ENCODE data around the gene MPDU1.
A peak's percentile ranks its signal among the peaks of the same experiment; 100 is the strongest.

Gene MPDU1

GRCh38 chr17:7615265-7615747 is 31.7 kb downstream of the MPDU1 start:
- ATAC-seq (ENCODE audit: insufficient read depth, low read depth) (no peak), DNase-seq (no peak)
- peak overlapping the region; percentile 74 for H3K4me2 ChIP-seq (ENCODE audit: insufficient read depth, low read length)
- H3K9me3 ChIP-seq (ENCODE audit: insufficient read depth, low read length, severe bottlenecking), result no peaks in the 10 kb centered on the region
- H3K9ac ChIP-seq (ENCODE audit: low read depth, low read length), result peak overlapping the region; percentile 61
- H3K27ac ChIP-seq (ENCODE audit: low read length), result peak overlapping the region; percentile 76
- peaks cover 41% of the 10 kb centered on the region for H3K79me2 ChIP-seq (ENCODE audit: insufficient read depth, low read length)
- TF ChIP-seq EZH2 (IDR thresholded peaks at IDR 0.05; ENCODE audit: borderline replicate concordance, low read depth, low read length, severe bottlenecking), result no peak
- TF ChIP-seq, protein P1, sequence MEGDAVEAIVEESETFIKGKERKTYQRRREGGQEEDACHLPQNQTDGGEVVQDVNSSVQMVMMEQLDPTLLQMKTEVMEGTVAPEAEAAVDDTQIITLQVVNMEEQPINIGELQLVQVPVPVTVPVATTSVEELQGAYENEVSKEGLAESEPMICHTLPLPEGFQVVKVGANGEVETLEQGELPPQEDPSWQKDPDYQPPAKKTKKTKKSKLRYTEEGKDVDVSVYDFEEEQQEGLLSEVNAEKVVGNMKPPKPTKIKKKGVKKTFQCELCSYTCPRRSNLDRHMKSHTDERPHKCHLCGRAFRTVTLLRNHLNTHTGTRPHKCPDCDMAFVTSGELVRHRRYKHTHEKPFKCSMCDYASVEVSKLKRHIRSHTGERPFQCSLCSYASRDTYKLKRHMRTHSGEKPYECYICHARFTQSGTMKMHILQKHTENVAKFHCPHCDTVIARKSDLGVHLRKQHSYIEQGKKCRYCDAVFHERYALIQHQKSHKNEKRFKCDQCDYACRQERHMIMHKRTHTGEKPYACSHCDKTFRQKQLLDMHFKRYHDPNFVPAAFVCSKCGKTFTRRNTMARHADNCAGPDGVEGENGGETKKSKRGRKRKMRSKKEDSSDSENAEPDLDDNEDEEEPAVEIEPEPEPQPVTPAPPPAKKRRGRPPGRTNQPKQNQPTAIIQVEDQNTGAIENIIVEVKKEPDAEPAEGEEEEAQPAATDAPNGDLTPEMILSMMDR (IDR thresholded peaks at IDR 0.05; ENCODE audit: borderline replicate concordance, extremely low read depth, low read length, poor library complexity, severe bottlenecking), result no peak
- H3K4me1 ChIP-seq (ENCODE audit: insufficient read depth, low read length), result peaks cover 43% of the 10 kb centered on the region
- peaks cover 30% of the 10 kb centered on the region; the same call in 1 of the 2 replicates for H4K20me1 ChIP-seq (ENCODE audit: insufficient read depth, low read length)
- H3K4me3 ChIP-seq (ENCODE audit: low read depth in 1 of 2, low read length in 2 of 2), result peak overlapping the region; percentile 38 to 62; a peak in 3 of 4 replicates
- H2AFZ ChIP-seq (ENCODE audit: low read depth, low read length), result peak overlapping the region; percentile 94
- no peaks in the 10 kb centered on the region for H3K27me3 ChIP-seq (ENCODE audit: insufficient read depth, low read length, poor library complexity)
- peaks cover 20% of the 10 kb centered on the region for H3K36me3 ChIP-seq (ENCODE audit: insufficient read depth, low read length)

- peaks cover 8% of the 10 kb centered on the region for H3K79me2 ChIP-seq (ENCODE audit: insufficient read depth, low read length)
- H3K9ac ChIP-seq (ENCODE audit: low read depth, low read length), result no peak overlapping the region
- no peak overlapping the region for H3K27ac ChIP-seq (ENCODE audit: low read length)
- DNase-seq, result no peak
- H3K9me3 ChIP-seq (ENCODE audit: insufficient read depth, low read length, severe bottlenecking), result no peaks in the 10 kb centered on the region
- H3K4me1 ChIP-seq (ENCODE audit: insufficient read depth, low read length), result peaks cover 11% of the 10 kb centered on the region
- TF ChIP-seq EZH2 (IDR thresholded peaks at IDR 0.05; ENCODE audit: borderline replicate concordance, low read depth, low read length, severe bottlenecking), result no peak
- TF ChIP-seq, protein P1 (IDR thresholded peaks at IDR 0.05; ENCODE audit: borderline replicate concordance, extremely low read depth, low read length, poor library complexity, severe bottlenecking), result no peak
- H3K4me3 ChIP-seq (ENCODE audit: low read depth in 1 of 2, low read length in 2 of 2), result no peak overlapping the region
- H3K36me3 ChIP-seq (ENCODE audit: insufficient read depth, low read length), result no peaks in the 10 kb centered on the region; the same call in 1 of the 2 replicates
- no peaks in the 10 kb centered on the region for H3K27me3 ChIP-seq (ENCODE audit: insufficient read depth, low read length, poor library complexity)
- peaks cover 5% of the 10 kb centered on the region; the same call in 1 of the 2 replicates for H4K20me1 ChIP-seq (ENCODE audit: insufficient read depth, low read length)
- ATAC-seq (ENCODE audit: insufficient read depth, low read depth), result no peak
- H3K4me2 ChIP-seq (ENCODE audit: insufficient read depth, low read length), result no peak overlapping the region
- no peak overlapping the region for H2AFZ ChIP-seq (ENCODE audit: low read depth, low read length)
These were observed 35.0 kb downstream of the MPDU1 start for GRCh38 chr17:7618608-7619007.

- Histone ChIP-seq H3K9me3 (ENCODE audit: insufficient read depth, low read length, severe bottlenecking) (no peaks in the 10 kb centered on the region), H3K4me3 (ENCODE audit: low read depth in 1 of 2, low read length in 2 of 2) (no peak overlapping the region), H3K4me1 (ENCODE audit: insufficient read depth, low read length) (0 out of 2 replicates have a peak, but pooled peaks cover under 1% of the 10 kb centered on the region), H2AFZ (ENCODE audit: low read depth, low read length) (no peak overlapping the region), H3K27ac (ENCODE audit: low read length) (no peak overlapping the region), H4K20me1 (ENCODE audit: insufficient read depth, low read length) (no peaks in the 10 kb centered on the region), H3K4me2 (ENCODE audit: insufficient read depth, low read length) (no peak overlapping the region), H3K9ac (ENCODE audit: low read depth, low read length) (no peak overlapping the region), H3K79me2 (ENCODE audit: insufficient read depth, low read length) (no peaks in the 10 kb centered on the region), H3K27me3 (ENCODE audit: insufficient read depth, low read length, poor library complexity) (no peaks in the 10 kb centered on the region), H3K36me3 (ENCODE audit: insufficient read depth, low read length) (no peaks in the 10 kb centered on the region)
- TF ChIP-seq EZH2 (IDR thresholded peaks at IDR 0.05; ENCODE audit: borderline replicate concordance, low read depth, low read length, severe bottlenecking), result no peak
- TF ChIP-seq, protein P1 (IDR thresholded peaks at IDR 0.05; ENCODE audit: borderline replicate concordance, extremely low read depth, low read length, poor library complexity, severe bottlenecking), result no peak
- ATAC-seq (ENCODE audit: insufficient read depth, low read depth) (no peak), DNase-seq (no peak)
These were observed 37.2 kb downstream of the MPDU1 start for GRCh38 chr17:7620835-7621234.

All from DND-41 (cell line).